MM.1S (cell line): ENCODE measurements around the gene SH3TC2.

ENCODE experiments used
- DNase-seq: peaks from one replicate; pipeline ENCODE4 v3.0.0-alpha.2; 2015
- H2AFZ ChIP-seq: fragments of 300-600 bp; sonication (generic); 2 replicates; pipeline ENCODE4 v1.6.0; 2016; ENCODE audit warnings: antibody characterized with exemption, low read length
- H3F3A ChIP-seq: fragments of 300-600 bp; sonication (generic); 2 replicates; pipeline ENCODE4 v1.6.1; 2016; ENCODE audit warnings: mild to moderate bottlenecking, antibody characterized with exemption, low read length, moderate library complexity, mixed read lengths; ENCODE audit not compliant: insufficient read depth
- H3K27ac ChIP-seq: fragments of 300-600 bp; sonication (generic); 2 replicates; pipeline ENCODE4 v1.5.1; 2016; ENCODE audit warnings: mild to moderate bottlenecking, low read length
- H3K27me3 ChIP-seq: fragments of 300-600 bp; sonication (generic); replicated peaks from 2 replicates; pipeline ENCODE4 v1.6.0; 2016; ENCODE audit warnings: low read length; ENCODE audit not compliant: insufficient read depth
- H3K36me3 ChIP-seq: fragments of 300-600 bp; sonication (generic); replicated peaks from 2 replicates; pipeline ENCODE4 v1.6.1; 2016; ENCODE audit warnings: mild to moderate bottlenecking, low read length, mixed read lengths; ENCODE audit not compliant: insufficient read depth
- H3K4me1 ChIP-seq: fragments of 300-600 bp; sonication (generic); 2 replicates; pipeline ENCODE4 v1.6.1; 2016; ENCODE audit warnings: low read length, mixed read lengths
- H3K4me2 ChIP-seq: fragments of 300-600 bp; sonication (generic); 2 replicates; pipeline ENCODE4 v1.6.0; 2016; ENCODE audit warnings: low read depth, low read length
- H3K4me3 ChIP-seq: fragments of 300-600 bp; sonication (generic); 2 replicates; pipeline ENCODE4 v1.5.1; 2016; ENCODE audit warnings: low read length, mixed read lengths
- H3K79me2 ChIP-seq: fragments of 300-600 bp; sonication (generic); 2 replicates; pipeline ENCODE4 v1.6.1; 2016; ENCODE audit warnings: mixed run types, low read length, mixed read lengths
- H3K9ac ChIP-seq: fragments of 300-600 bp; sonication (generic); 2 replicates; pipeline ENCODE4 v1.6.1; 2016; ENCODE audit warnings: low read length, mixed read lengths
- H3K9me2 ChIP-seq: fragments of 300-600 bp; sonication (generic); replicated peaks from 2 replicates; pipeline ENCODE4 v1.6.1; 2016; ENCODE audit warnings: mild to moderate bottlenecking, low read length, mixed read lengths; ENCODE audit not compliant: insufficient read depth
- H3K9me3 ChIP-seq: fragments of 300-600 bp; sonication (generic); replicated peaks from 2 replicates; pipeline ENCODE4 v1.6.1; 2016; ENCODE audit warnings: mild to moderate bottlenecking, low read length, mixed read lengths; ENCODE audit not compliant: insufficient read depth
- H4K20me1 ChIP-seq: fragments of 300-600 bp; sonication (generic); 2 replicates; pipeline ENCODE4 v1.6.1; 2016; ENCODE audit warnings: mild to moderate bottlenecking, low read length, moderate library complexity, mixed read lengths; ENCODE audit not compliant: insufficient read depth
- EZH2 ChIP-seq: fragments of 300-600 bp; sonication (generic); optimal IDR thresholded peaks from 2 replicates; pipeline ENCODE3; 2017; ENCODE audit warnings: low read depth, mild to moderate bottlenecking, antibody characterized with exemption, low read length, mixed read lengths
- EZH2phosphoT487 ChIP-seq: fragments of 300-600 bp; sonication (generic); IDR thresholded peaks from 2 replicates; pipeline ENCODE4 v1.6.1; 2018; ENCODE audit warnings: antibody characterized with exemption, low read length
- TF ChIP-seq, protein P1 (sequence below): fragments of 300-600 bp; sonication (generic); IDR thresholded peaks from 2 replicates; pipeline ENCODE4 v1.5.1; 2016; ENCODE audit warnings: antibody characterized with exemption, low read length, mixed read lengths

SH3TC2 gene

DNA sequence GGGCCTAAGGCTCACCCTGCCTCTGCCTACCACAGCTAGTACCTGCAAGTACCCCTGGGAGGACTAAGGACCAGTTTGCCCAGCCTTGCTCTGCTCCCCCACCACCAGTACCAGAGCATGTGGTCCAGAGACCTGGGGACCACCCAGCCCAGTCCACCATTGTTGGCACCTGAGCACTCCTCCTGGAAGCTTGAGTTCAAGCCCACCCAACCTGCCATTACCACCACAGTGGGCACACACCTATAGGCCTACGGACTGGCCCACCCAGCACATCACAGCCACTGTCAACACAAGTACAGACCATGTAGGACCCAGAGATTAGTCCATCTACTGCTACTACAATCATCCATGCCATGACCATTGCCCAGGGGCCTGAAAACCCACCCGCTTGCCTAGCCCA is 30.8 kb upstream of the SH3TC2 start:
- Histone ChIP-seq H4K20me1 (no peaks in the 10 kb centered on the region), H3K4me3 (no peak overlapping the region), H3K79me2 (no peaks in the 10 kb centered on the region), H3K4me1 (0 out of 2 replicates have a peak, but pooled peaks cover 4% of the 10 kb centered on the region), H3K9ac (no peak overlapping the region), H3K9me3 (no peaks in the 10 kb centered on the region), H2AFZ (no peak overlapping the region), H3K4me2 (no peak overlapping the region), H3F3A (no peaks in the 10 kb centered on the region), H3K27me3 (no peaks in the 10 kb centered on the region), H3K27ac (no peak overlapping the region), H3K9me2 (no peaks in the 10 kb centered on the region), H3K36me3 (no peaks in the 10 kb centered on the region)
- DNase-seq, result no peak
- TF ChIP-seq EZH2, result no peak
- TF ChIP-seq, protein P1, sequence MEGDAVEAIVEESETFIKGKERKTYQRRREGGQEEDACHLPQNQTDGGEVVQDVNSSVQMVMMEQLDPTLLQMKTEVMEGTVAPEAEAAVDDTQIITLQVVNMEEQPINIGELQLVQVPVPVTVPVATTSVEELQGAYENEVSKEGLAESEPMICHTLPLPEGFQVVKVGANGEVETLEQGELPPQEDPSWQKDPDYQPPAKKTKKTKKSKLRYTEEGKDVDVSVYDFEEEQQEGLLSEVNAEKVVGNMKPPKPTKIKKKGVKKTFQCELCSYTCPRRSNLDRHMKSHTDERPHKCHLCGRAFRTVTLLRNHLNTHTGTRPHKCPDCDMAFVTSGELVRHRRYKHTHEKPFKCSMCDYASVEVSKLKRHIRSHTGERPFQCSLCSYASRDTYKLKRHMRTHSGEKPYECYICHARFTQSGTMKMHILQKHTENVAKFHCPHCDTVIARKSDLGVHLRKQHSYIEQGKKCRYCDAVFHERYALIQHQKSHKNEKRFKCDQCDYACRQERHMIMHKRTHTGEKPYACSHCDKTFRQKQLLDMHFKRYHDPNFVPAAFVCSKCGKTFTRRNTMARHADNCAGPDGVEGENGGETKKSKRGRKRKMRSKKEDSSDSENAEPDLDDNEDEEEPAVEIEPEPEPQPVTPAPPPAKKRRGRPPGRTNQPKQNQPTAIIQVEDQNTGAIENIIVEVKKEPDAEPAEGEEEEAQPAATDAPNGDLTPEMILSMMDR, result no peak
- no peak for TF ChIP-seq EZH2phosphoT487

DNA sequence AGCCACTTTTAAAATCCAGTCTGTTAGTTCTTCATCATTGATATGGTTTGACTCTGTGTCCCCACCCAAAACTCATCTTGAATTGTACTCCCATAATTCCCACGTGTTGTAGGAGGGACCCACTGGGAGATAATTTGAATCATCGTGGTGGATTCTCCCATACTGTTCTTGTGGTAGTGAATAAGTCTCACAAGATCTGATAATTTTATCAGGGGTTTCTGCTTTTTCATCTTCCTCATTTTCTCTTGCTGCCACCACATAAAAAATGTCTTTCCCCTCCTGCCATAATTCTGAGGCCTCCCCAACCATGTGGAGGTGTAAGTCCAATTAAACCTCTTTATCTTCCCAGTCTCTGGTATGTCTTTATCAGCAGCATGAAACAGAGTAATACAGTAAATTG is 26.9 kb upstream of the SH3TC2 start:
- Histone ChIP-seq H3K9ac (no peak overlapping the region), H3K4me1 (no peaks in the 10 kb centered on the region), H3K9me3 (no peaks in the 10 kb centered on the region), H3K4me2 (no peak overlapping the region), H3K27ac (no peak overlapping the region), H4K20me1 (no peaks in the 10 kb centered on the region), H3F3A (no peaks in the 10 kb centered on the region), H2AFZ (no peak overlapping the region), H3K79me2 (no peaks in the 10 kb centered on the region), H3K4me3 (no peak overlapping the region), H3K27me3 (no peaks in the 10 kb centered on the region), H3K36me3 (no peaks in the 10 kb centered on the region), H3K9me2 (no peaks in the 10 kb centered on the region)
- DNase-seq, result no peak
- TF ChIP-seq, protein P1, result no peak
- no peak for TF ChIP-seq EZH2
- no peak for TF ChIP-seq EZH2phosphoT487

DNA sequence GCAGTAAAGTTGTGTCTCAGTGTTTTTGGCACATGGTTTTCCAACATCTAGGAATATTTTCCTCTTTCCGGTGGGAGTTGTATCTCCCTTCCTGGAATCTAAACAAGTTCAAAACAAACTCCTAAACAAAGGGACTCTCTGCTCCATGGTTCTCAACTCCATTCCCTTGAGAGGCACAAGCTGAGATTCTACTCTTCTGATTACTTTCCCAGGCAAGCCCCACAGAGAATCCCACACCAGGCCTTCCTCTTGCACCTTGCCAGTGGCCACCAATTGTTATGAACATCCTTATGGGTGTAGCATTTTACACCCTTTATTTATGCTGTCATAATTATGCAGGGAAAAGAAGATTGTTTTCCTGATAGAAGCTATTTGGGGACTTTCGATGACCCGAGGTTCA is 25.8 kb upstream of the SH3TC2 start:
- no peak for DNase-seq
- Histone ChIP-seq H3K4me2 (no peak overlapping the region), H3K36me3 (no peaks in the 10 kb centered on the region), H3K27ac (no peak overlapping the region), H3K79me2 (no peaks in the 10 kb centered on the region), H3K4me3 (no peak overlapping the region), H3K27me3 (no peaks in the 10 kb centered on the region), H3K9me2 (no peaks in the 10 kb centered on the region), H3K4me1 (no peaks in the 10 kb centered on the region), H4K20me1 (no peaks in the 10 kb centered on the region), H2AFZ (no peak overlapping the region), H3K9ac (no peak overlapping the region), H3F3A (no peaks in the 10 kb centered on the region), H3K9me3 (no peaks in the 10 kb centered on the region)
- TF ChIP-seq EZH2phosphoT487 (no peak), EZH2 (no peak)
- TF ChIP-seq, protein P1, result no peak

DNA sequence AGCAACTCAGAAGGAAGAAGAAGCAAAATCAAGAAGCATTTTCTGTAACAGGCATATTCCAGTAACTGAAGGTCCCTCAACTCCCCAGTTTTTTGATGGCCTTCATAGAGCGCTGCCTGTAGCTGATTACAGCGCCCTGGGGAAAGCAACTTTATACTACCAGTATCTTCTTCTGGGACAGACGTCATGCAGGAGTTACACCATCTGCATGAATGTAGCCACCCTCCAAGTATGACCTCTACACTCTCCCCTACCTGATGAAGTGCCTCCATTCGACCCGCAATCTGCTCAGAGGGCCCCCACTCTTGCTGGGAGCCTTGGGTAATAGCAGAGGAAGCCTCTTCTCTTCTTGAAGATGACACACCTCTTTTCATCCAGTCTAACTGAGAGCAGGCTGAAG is 21.0 kb upstream of the SH3TC2 start:
- Histone ChIP-seq H3K27ac (no peak overlapping the region), H3K79me2 (no peaks in the 10 kb centered on the region), H3K36me3 (no peaks in the 10 kb centered on the region), H3K27me3 (no peaks in the 10 kb centered on the region), H3K4me2 (no peak overlapping the region), H3K4me3 (no peak overlapping the region), H3F3A (no peaks in the 10 kb centered on the region), H3K4me1 (no peaks in the 10 kb centered on the region), H4K20me1 (no peaks in the 10 kb centered on the region), H3K9me2 (no peaks in the 10 kb centered on the region), H2AFZ (no peak overlapping the region), H3K9me3 (no peaks in the 10 kb centered on the region), H3K9ac (no peak overlapping the region)
- TF ChIP-seq EZH2phosphoT487 (no peak), EZH2 (no peak)
- TF ChIP-seq, protein P1, result no peak
- no peak for DNase-seq
